IPS-11a (cell line): ENCODE measurements around the gene FGF2.
"Not testable (repeated sequence)": the region's sequence is repeated elsewhere in the genome, so short reads cannot be mapped to it uniquely, and the experiment has no call there.

Experiments
- H3K4me3 ChIP-seq: one replicate; pipeline ENCODE4 v1.5.1; 2013; ENCODE audit warnings: low read depth, low read length, control low read depth

FGF2 gene

DNA sequence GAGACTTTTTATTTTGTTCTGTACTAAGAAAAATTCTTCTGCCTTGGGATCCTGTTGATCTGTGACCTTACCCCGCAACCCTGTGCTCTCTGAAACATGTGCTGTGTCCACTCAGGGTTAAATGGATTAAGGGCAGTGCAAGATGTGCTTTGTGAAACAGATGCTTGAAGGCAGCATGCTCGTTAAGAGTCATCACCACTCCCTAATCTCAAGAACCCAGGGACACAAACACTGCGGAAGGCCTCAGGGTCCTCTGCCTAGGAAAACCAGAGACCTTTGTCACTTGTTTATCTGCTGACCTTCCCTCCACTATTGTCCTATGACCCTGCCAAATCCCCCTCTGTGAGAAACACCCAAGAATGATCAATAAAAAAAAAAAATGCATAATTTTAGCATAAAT, 13.8 kb upstream of the FGF2 start:
- H3K4me3 ChIP-seq: not testable (repeated sequence)

DNA sequence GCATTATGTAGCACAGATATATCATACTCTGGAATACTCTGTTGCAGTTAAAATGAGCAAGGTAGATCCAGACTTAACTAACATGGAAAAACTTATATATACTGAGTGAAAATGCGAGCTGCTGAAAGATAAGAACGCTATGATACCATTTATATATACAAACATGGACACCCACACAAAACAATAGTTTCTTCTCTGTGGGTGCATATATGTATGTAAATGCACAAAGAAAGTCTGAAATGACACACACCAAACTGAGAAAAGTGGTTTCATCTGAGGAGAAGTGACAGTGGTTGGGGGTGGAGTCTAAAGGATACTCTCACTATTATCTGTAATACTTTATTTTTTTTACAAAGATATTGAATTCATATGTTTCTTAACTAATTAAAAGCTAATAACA, 12.2 kb upstream of the FGF2 start:
- H3K4me3 ChIP-seq: no peak overlapping the region

DNA sequence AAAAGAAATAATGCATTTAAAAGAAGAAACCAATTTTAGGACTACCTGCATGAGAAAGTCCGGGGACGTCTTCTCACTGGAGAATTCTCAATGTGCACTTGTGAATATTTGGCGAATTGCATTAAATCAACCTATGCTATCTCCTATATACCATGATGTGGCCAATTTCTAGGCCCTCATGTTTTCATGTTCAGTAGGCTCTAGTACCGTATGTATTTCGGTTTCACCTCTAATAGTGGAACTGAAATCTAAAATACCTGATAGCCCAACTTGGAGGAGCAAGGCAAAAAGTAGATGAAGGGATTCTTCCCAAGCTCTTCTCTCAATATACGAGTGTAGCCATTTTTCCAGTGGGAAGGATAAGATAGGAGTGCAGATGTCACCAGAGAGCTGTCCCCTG, 11.4 kb upstream of the FGF2 start:
- no peak overlapping the region for H3K4me3 ChIP-seq

DNA sequence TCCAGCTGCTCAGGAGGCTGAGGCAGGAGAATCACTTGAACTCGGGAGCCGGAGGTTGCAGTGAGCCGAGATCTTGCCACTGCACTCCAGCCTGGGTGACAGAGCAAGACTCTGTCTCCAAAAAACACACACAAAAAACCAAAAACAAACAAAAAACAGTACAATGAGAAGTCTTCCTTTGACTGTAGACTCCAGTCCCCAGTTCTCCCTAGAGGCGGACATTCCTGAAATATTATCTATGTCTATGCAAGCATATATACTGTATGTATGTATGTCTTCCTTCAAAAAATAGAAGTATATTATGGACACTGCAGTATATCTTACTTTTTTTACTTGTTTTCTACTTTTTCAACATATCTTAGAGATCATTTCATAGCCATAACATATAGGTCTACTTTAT, 10.2 kb upstream of the FGF2 start:
- no peak overlapping the region for H3K4me3 ChIP-seq

DNA sequence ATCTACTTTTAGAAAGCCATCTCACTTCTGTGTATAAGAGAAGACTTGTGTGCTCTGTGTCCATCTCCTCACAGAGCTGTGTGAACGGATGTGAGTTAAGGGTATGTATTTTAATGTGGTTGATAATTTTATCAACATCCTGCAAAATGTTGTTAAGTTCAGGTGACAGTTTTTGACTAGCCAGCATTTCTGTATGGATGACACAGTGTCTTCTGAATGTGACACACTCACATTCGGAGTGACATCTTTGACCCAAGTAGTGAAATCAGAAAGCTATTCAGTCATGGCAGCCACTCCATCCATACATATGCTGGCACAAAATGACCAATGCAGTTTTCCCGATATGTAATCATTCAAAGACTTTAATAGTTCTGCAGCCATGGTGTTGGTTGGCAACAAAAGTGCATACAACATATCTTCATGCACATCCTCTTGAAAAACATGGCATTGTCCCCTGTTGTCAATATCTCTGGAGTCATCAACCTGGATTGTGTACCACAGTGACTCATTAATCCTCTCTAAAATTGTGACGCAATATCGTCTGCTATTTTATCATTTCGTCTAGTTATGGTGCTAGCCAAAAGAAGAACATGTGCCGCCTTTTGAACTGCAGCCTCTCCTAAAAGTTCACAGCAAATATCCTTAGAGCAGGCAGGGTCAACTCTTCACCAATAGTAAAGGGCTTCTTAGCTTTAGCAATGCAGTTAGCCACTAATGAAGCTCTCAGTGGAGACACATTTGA, 6.8 kb upstream of the FGF2 start:
- no peak overlapping the region for H3K4me3 ChIP-seq

DNA sequence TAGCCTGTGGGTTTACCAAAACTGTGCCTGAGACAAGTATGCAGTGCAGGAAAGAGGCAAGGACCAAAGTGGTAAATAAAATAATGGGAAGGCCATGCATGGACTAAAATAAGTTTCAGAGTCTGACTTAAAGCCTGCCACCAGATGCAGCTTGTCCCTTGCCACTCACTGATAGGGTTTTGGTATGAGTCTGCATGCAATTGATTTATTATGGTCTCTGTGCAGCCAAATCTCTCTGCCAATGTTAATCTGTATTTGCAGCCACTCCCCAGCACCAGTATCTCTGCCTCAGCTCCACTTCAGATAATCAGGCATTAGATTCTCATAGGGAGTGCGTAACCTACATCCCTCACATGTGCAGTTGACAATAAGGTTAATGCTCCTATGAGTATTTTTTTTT, 5.5 kb upstream of the FGF2 start:
- H3K4me3 ChIP-seq: no peak overlapping the region

DNA sequence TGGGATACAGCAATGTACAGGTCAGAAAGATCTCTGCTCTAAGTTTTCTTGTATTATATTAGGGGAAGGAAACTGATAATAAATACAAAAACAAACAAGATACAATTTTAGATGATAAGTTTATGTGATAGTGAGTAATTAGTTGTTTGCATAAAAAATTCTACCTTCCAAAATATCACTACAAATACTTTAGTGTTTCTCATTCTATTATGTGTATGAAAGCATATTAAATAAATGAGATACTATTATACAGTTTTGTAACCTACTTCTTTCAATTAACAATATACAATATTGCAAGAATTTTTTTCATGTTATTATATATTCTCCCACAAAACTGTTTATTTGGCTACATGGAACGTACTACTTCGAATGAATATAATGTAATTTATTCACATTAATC, 4.2 kb upstream of the FGF2 start:
- no peak overlapping the region for H3K4me3 ChIP-seq

DNA sequence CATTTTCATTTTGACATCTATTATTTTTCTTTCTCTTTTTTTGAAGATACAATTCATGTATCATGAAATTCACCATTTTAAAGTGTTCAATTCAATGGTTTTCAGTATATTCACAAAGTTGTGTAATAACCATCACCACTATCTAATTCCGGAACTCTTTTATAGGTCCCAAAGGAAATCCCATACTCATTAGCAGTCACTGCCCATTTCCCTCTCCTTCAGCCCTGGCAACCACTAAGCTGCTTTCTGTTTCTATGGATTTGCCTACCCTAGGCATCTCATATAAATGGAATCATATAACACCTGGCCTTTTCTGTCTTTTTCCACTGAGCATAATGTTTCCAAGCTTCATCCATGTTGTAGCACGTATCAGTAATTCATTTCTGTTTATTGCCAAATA, 3.2 kb upstream of the FGF2 start:
- no peak overlapping the region for H3K4me3 ChIP-seq

DNA sequence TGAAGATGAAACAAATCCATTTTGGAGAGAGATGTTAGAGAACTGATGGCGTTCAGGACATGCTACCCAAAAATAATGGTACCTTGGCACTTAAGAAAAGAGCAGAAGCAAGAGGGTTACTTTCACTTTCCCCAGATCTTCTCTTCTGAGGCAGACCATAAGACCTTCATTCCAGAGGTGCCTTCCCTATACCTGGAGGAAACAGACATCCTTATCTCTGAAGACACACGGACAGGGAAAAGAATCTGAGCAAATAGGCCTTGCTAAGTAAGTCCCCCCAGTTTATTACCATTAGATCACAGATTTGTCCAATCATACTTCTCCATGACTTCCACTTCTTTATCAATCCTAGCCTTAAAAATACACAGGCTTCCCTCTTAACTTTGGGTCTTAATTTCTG, 2.0 kb upstream of the FGF2 start:
- no peak overlapping the region for H3K4me3 ChIP-seq

DNA sequence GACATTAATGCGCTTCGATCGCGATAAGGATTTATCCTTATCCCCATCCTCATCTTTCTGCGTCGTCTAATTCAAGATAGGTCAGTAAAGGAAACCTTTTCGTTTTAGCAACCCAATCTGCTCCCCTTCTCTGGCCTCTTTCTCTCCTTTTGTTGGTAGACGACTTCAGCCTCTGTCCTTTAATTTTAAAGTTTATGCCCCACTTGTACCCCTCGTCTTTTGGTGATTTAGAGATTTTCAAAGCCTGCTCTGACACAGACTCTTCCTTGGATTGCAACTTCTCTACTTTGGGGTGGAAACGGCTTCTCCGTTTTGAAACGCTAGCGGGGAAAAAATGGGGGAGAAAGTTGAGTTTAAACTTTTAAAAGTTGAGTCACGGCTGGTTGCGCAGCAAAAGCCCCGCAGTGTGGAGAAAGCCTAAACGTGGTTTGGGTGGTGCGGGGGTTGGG, 528 bp upstream of the FGF2 start:
- peak overlapping the region; percentile 37 for H3K4me3 ChIP-seq

DNA sequence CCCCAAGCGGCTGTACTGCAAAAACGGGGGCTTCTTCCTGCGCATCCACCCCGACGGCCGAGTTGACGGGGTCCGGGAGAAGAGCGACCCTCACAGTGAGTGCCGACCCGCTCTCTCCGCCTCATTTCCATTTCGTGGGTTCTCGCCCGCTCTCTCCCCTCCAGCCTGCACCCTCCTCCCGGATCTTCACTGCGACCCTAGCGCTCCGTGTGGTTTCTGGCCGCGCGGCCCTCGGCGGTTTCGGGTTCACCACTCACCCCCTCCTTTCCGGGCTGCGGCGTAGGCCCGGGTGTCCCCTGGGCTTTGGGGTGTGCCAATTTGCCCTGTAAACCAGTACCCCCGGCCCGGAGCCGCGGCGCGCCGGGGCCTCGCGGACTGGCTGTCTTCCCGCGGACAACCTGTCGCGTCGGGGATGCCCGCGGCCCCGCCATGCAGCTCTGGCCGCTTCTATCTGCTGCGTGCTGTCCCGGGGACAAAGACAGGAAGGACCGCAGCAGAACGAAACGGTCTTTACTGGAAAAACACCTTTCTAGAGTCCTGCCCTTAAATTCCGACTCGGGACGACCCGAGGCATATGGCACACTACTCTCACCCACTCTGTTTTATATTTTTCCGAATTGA, 737 bp downstream of the FGF2 start:
- peak overlapping the region; percentile 81 for H3K4me3 ChIP-seq

DNA sequence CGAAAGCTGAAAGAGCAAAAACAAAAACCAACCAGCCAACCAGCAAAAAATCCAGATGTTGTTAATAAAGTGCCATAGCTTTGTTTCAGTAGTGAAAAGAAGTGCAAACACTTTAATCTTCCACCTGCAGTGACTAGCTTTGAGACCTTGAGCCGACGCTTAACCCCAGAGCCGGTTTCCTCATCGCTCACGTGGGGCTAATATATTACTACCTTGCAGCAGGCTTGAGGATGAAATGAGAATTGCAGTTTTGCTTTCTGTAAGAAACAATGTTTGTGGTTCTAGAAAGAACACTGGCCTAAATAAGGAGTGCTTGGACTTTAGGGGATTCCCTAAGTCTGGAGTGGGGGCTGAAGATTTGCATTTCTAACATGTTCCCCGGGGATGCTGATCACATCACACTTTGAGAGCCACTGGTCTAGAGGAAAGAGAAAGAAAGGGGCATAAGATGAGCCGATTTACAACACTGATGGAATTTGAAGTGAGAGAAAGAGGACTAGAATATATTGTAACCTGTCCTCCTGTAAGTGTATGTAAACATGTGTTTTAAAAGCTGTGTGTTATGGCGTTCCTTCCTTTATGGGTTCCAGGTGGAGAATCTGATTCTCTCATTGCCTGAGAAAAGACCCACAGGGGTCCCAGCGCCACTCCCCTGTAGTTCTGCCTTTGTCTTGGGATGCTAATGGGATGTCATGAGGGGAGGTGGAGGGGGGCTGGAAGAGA, 1.4 kb downstream of the FGF2 start:
- H3K4me3 ChIP-seq: peak overlapping the region; percentile 81

DNA sequence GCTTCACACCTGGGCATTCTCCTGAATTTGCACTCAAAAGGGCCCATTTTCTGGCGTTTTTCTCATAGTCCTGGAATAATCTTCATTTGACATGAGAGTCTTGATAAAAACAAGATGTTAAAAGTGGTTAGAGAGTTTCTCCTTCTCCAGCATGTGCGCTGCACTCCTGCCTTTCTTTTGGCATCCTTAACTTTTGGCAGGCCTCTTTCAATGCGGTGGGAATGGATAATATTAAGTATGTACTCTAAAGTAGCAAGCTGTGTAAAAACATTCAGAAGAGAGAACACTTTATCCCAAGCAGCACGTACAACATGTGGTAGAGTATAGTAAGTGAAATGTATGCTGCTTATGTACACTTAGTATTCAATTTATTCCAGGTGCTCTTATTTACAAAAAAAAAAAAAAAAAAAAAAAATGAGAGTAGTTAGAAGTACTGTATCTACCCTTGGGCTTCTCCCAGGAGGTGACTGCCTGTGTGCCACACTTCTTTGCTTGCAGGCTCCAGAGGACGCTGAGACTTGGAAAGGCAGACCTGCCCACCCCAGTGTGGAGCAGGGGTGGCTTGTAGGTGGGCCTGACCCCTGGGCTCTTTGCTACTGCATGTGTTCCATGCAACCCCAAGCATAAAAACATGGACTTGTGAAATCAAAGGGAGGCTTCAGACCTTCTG, 3.9 kb downstream of the FGF2 start:
- H3K4me3 ChIP-seq: peak overlapping the region; percentile 24

DNA sequence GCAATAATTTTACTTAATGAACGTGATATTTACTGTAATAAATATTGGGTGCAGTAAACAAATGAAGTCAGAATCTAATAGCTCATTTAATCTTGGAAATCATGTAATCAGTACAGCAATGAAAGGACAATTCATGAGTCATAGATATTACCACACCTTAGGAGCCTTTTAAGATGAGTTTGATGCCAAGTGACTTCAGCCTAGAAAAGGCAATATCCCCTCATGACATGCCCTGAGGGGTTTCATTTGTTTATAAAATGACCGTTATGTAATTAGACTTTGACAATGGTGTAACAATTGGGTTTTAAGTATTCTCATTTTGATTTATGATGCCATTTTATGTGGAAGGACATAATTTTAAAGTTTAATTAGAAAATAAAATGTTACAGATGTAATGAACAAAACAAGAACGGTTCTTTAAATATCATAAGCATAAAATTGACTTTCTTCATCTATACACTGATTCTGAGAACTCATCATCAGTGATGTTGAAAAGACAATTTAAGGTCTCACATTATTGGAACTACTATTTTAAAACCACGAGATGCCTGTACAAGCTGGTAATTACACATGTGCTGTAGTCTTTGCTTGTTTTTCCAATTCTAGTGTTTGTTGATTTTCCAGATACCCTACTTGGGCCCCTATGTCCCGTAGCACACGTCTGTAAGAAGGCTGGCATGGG, 5.0 kb downstream of the FGF2 start:
- no peak overlapping the region for H3K4me3 ChIP-seq

DNA sequence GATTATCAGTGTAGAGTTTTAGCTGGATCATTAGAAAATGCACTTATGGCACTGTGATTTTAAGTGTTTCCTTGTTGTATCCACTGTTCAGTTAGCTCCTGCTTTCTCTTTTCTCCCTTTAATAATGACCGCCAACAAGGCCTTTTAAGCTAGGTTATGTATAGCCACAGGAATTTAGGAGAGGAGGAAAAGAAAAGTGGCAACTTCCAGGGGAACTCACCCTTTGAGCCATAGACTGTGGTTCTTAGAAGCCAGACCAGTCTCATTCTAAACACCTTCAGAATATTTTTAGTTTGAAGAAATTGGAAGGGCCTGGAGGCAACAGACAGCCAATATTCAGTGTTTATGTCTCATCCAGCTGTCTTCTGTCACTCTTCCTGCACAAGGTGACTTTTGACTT, 6.1 kb downstream of the FGF2 start:
- H3K4me3 ChIP-seq: no peak overlapping the region

DNA sequence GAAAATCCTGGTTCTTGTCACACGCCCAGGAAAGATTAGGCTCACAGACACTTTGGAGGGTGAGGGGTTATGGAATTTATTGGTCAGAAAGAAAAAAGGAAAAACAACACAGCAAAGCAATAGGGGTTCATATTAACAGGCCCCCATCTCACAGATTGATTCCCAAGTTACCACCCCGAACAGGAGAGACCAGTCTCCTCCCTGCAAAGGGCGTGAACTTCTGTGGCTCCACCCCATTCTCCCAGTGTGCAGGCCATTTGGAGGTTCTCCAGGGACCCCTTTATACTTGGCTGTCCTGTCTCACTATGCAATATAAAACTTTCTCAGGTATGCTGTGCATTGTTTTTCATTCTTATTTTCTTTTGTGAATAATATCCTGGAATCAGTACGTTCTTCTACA, 7.4 kb downstream of the FGF2 start:
- no peak overlapping the region for H3K4me3 ChIP-seq

DNA sequence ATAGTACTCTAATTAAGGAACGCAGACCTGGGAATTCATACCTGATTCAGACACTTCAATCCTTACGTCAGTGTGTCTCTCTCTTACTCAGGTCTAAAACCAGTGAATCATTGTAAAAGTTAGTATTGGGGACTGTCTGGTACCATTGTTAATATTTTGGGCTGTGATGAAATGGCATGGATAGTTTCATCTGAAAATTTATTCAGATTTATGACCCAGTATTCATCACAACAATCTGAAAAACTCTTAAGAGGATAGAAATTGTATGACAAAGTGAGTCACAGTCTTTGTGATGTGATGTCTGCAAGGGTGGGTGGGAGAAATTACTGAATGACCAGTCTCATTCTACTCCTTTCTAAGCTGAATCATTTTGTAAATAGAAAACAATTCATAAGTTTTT, 10.3 kb downstream of the FGF2 start:
- H3K4me3 ChIP-seq: no peak overlapping the region

DNA sequence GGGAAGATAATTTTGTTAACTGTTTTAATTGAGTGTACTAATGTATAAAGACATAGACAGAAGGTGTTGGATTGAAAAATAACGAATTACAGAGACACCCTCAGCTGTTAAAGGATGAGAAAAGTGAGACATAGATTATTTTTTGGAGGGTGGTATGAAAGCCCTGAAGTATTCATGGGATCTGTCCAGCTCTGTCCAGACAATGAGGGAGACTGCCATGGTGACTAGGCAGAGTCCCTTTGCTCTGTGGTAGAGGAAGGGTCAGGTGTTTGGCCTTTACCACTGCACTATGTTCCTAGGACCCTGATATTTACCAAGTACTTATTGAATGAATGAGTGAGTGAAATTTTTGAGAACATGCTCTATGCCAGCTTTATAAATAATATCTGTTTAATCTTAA, 11.4 kb downstream of the FGF2 start:
- H3K4me3 ChIP-seq: no peak overlapping the region

DNA sequence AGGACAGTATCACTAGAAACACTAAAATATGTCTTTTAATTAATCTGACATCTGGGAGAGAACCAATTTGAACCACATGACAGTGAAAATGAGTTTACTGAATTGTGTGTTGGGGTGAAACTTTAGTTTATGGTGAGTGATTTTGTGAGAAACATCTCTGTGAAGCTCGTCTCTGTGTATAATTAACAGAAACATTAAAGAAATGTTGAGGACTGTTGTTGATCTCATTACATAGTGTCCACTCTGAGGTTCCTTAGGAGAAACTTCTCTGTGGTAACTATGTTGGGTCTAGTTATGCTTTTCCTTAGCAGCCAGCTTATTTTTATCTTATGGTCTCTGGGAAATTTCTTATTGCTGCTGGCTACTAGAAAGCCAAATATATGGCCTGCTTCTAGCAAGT, 15.8 kb downstream of the FGF2 start:
- H3K4me3 ChIP-seq: no peak overlapping the region

DNA sequence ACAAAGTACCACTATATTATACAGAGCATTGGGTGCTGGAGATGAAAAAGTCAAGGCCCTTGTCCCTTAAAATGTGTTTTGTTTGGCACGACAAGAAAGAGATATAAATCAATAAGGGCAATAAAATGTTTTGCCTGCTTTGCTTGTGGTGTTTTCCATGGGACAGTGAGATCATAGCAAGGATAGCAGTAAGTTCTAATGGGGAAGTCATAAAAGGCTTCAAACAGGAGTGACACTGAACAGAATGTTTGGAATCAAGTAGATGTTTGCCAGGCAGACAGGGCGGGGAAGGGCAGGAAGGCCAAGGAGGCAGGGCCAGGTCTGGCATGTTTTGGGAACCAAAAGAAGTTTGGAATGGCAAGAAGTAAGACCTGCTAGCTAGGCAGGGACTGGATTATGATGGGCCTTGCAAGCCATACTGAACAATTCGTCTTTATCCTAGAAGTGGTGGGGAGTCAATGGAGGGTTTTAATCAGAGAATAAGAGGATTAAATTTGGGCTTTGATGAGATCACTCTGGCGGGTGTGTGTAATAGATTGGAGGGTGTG, 16.4 kb downstream of the FGF2 start:
- H3K4me3 ChIP-seq: no peak overlapping the region

DNA sequence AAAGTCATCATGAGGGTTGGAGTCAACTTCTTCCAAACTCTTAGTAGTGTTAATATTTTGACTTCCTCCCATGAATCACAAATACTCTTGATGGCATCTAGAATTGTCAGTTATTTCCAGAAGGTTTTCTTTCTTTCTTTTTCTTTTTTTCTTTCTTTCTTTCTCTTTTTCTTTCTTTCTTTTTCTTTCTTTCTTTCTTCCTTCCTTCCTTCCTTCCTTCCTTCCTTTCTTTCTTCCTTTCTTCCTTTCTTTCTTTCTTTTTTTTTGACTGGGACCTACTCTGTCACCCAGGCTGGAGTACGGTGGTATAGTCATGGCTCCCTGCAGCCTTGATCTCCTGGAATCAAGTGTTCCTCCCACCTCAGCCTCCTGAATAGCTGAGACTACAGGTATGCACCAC, 17.8 kb downstream of the FGF2 start:
- H3K4me3 ChIP-seq: not testable (repeated sequence)
